Measurements from ENCODE around the gene S100A11.
A peak's percentile ranks its signal among the peaks of the same experiment; 100 is the strongest.
"Not testable (repeated sequence)": the region's sequence is repeated elsewhere in the genome, so short reads cannot be mapped to it uniquely, and the experiment has no call there.

The S100A11 gene

DNA sequence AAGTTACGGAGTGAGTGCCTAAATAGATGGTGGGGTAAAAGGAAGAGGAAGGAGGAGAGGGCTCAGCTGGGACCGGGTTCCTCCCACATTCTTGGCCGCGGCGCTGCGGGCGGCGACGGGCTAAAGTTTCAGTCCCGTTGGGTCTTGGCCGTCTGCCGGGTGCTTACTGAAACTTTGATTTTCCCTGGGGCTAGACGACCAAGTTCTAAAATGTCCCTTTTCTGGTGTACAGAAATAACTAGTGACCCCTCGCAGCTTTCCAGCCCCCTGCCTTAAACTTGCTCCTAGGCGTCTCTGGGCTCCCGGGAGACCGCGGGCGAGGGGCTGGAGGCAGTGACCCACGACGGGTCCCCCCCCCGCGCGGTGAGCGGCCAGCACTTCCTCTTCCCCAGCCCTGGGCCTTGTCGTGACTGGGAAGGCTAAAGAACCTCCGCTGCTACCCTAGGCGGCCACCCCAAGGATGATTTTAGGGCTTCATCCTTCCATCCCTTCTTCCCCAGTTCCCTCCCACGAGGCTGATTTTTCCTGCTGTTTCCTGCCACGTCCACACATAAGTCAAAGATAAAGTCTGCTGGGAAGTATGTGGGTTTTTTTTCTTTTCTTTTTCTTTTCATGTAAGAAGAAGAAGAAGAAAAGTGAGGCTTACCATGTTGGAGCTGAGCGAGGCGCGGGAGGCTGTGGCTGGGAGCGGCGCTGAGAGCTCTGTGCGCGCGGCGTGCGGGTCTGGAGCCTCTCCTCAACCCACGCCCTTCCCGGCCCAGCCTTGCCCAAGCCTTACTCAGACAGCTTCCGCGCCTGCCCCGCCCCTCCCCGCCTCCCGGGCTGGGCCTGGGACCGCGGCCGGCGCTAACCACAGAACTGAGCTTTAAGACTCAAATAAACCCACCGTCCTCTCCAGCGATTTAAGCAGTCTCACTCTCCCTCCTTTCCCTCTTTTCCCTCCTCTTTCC lies at the start of gene S100A11:
TSS of gene S100A11 (minus strand) at position 738 of the 950 bp plus-strand sequence. CDS start at position 649, 89 bp downstream.
- DNase-seq: no peak

GRCh38 chr1:152084853-152085252 lies 48.0 kb upstream of the S100A11 start:
- DNase-seq: no peak

GRCh38 chr1:152081026-152081425 lies 44.2 kb upstream of the S100A11 start:
- DNase-seq: not testable (repeated sequence)

DNA sequence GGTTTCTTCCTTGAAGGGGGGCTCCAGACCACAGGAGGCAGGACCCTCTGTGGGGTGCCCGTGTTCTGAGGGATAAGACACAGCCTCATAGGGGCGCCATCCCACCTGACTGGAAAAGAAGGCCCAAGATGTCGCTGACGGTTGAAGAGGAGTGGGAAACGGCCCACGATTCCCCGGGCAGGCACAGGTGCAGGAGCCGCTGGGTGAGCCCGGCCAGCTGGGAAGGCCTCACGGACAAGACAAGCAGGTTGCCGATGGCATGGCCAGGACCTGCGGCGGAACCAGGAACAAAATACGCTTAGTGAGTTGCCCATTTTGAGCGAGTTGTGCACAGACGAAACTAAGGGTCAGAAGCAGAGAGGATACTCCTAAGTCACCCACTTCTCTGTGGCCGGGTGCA lies 43.7 kb upstream of the S100A11 start:
- DNase-seq: not testable (repeated sequence)

- no peak for DNase-seq
Measured at GRCh38 chr1:152078831-152079441, 42.1 kb upstream of the S100A11 start.

GRCh38 chr1:152072311-152072710 lies 35.5 kb upstream of the S100A11 start:
- no peak for DNase-seq

- DNase-seq: no peak
Measured at GRCh38 chr1:152071123-152071522, 34.3 kb upstream of the S100A11 start.

- DNase-seq: no peak
Measured at GRCh38 chr1:152067929-152068328, 31.1 kb upstream of the S100A11 start.

- DNase-seq: no peak
Measured at GRCh38 chr1:152067150-152067549, 30.3 kb upstream of the S100A11 start.

- DNase-seq: no peak
Measured at GRCh38 chr1:152061952-152062351, 25.1 kb upstream of the S100A11 start.

DNA sequence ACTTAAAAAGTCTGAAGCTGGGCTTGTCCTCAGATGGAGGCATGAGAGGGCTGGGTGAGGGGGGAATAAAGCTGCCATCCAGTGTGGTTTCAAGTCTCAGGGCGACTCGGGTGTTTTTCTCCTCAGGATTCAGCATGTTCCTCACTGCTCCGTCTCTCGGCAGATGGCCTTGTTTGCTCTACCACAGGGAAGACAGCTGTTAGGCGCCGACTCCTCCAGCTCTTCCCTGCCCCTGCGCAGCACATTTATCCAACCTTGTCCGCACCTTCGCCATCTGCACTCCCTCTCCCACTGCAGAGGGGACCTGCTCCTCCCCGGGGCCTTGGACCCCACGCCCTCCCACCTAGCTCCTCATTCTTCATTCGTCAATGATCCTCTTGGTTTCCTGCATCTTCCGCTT lies 16.6 kb upstream of the S100A11 start:
- peak; percentile 72 for DNase-seq

- DNase-seq: peak; percentile 36
Measured at GRCh38 chr1:152052606-152053005, 15.8 kb upstream of the S100A11 start.

DNA sequence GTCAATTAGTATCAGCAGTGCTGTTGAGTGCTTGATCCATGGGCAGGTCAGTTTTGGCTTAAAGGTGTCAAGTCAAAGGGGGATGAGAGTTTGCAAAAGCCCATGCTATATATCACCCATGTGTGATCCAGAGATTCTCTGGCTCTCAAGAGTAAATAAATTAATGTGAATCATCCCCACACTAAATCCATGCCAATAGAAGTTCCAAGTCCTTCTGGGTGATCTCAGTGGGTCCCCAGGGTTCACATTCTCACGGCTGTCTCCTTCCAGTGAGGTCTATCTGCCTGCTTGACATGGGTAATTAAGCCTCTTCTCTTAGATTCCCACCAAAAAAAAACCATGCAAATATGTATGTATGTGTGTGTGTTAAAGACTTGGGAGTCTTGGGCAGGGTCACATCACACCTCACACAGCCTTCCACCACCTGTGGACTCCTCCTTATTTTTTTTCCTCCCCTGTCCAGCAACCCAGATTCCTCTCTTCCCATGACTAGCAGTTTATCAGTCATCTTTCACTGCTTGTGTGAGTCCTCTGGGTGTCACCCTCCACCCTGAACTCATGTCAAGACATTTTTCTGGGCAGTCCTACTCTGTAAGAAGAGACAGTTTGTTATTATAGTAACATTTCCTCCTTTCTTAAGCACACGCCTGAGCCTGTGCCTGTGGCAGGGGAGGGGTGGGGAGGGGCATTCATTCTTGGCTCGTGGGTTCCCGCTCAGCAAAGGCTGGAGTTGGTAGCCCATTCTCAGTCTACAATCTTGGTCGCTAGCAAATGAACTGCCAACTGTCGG lies 14.3 kb upstream of the S100A11 start:
- DNase-seq: no peak

DNA sequence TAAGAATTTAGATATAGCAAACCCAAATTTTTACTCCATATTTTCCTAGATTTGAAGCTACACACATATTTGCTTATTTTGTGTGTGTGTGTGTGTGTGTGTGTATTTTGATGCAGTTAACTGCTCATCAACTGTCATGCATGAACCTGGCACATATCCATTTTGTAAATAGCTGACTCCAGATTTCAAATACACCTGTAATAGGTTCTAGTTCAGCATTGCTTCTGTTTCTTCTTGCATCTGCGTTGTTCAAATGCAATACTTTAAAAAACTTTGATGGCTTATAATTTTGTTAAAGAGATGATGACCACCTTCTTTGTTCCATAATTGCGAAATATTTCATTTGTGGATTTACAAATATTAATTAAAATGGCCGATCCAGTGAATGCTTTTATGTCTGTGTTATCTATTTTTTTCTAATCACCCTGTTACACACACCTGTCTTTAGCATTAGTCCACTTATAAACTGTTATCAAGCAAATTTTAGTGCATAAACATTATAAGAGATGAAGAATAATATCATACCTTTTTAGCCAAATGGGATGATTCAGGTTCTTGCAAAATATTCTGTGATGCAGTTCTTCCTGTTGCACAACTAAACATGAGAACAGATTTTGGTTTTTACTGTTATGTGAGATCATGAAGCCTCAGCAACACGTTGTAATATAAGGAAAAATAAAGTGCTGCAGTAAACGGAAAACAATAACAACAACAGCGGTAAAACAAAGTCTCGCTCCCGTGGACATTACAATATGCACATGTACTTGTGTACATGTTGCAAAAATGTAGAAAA lies 12.7 kb upstream of the S100A11 start:
- no peak for DNase-seq

- no peak for DNase-seq
Measured at GRCh38 chr1:152048416-152049009, 11.7 kb upstream of the S100A11 start.

GRCh38 chr1:152047730-152048415 lies 11.1 kb upstream of the S100A11 start:
- DNase-seq: no peak

DNA sequence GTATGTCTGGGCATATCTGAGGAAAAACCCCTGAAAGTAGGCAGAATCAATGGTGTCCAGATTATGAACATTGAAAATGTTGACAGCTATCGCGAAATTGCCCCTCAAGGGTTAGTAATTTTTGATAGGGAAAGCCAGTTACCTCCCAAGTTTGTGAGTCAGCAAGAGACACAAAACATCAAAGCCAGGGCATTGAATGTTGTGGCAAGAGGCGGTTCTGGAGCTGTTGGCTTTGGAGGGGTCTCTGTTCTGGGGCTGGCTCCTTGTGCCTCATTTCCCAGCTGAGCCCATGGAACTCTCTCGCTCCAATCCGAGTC lies 10.6 kb upstream of the S100A11 start:
- DNase-seq: no peak

DNA sequence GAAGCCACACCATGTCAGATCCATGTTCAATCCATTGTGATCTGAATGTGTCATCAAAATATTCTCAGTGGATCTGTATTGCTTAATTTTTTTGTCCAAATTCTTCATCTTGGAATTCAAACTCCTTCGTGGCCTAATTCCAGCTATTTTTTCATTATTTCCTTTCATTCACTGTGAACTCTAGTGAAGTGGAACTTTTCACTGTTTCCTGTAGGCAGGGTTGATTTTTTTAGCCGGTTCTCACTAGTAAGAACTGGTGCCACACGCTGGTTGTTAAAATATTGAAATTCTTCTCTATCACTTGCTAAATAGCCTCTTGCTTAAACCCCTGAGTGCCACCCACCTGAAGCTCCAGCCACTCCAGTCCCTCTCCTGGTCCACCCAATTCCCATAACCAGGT lies 7.6 kb upstream of the S100A11 start:
- no peak for DNase-seq

DNA sequence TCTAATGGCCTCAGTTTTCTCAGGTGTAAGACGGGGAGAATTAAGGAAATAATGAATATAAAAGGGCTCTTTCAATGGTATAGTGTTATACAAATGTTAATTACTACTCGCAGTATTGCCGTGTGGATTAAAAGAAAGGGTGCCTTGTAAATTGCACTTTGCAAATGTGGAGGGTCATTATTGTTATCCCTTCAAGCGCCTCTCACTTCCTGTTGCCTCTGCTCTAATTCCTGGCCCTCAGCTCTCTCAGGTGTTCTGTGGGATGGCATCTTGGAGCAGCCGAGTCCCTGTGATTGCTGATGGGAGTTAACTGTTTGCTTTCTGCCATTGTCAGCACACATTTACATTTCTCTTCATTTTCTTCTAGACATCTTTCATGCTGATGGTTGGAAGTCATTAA lies 7.1 kb upstream of the S100A11 start:
- DNase-seq: no peak

- no peak for DNase-seq
Measured at GRCh38 chr1:152042030-152042429, 5.2 kb upstream of the S100A11 start.

GRCh38 chr1:152039886-152040285 lies 3.1 kb upstream of the S100A11 start:
- DNase-seq: no peak

GRCh38 chr1:152039461-152039860 lies 2.7 kb upstream of the S100A11 start:
- no peak for DNase-seq

Measured in NCI-H524 treated with DMSO at 0.1 percent for 48 hours (cell line).